ENCODE results near the gene AKTIP.
"Not testable (repeated sequence)": the region's sequence is repeated elsewhere in the genome, so short reads cannot be mapped to it uniquely, and the experiment has no call there.

The AKTIP gene

DNA sequence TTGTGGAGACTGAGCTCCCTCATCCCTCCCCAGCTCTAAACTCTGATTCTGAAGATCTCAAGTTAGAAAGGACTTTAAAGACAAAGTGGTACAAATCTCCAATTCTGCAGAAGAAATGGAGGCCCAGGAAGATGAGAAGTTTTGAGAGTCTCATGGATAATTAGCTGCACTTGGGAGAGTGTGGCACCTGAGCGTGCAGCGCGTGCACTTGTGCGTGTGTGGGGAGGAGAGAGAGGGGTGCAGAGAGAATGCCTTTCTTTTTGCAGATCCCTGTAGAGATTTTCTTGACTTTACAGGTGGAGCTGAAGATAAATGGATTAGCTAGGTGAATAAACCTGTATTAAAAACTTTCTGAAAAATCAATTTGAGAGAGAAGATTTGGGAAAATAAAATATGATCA, 14.8 kb upstream of the AKTIP start:
- H3K4me3 ChIP-seq, result peak overlapping the region; percentile 47
- peak overlapping the region; percentile 96 for H3K4me2 ChIP-seq
- no peaks in the 10 kb centered on the region for H3K36me3 ChIP-seq
- H4K20me1 ChIP-seq, result no peaks in the 10 kb centered on the region
- H3K27ac ChIP-seq, result peak overlapping the region; percentile 92
- peaks cover 79% of the 10 kb centered on the region for H3K4me1 ChIP-seq
- no peaks in the 10 kb centered on the region for H3K27me3 ChIP-seq
- peak overlapping the region; percentile 75; the same call in 1 of the 2 replicates for H3K9ac ChIP-seq
- TF ChIP-seq Cebpa-rat (IDR thresholded peaks at IDR 0.05), result no peak
- peaks cover 29% of the 10 kb centered on the region for H3K9me3 ChIP-seq

DNA sequence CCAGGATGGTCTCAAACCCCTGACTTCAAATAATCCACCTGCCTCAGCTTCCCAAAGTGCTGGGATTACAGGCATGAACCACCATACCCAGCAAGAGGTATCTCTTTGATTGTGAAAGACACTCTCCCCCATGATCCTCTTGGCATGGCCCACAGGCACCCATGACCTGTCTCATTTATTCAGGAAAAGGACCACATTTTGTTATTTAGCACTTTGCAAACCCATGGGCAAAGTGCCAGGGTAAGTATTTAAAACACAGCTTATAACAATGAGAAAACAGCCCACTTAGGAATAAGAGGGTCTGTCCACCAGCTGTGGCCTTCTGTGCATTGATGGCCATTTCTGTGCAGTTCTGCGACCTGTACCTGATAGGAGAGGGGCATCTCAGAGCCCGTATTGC, 12.8 kb upstream of the AKTIP start:
- Histone ChIP-seq H3K27me3 (no peaks in the 10 kb centered on the region), H4K20me1 (no peaks in the 10 kb centered on the region), H3K9me3 (peaks cover 39% of the 10 kb centered on the region), H3K36me3 (no peaks in the 10 kb centered on the region), H3K4me2 (peak overlapping the region; percentile 96), H3K4me3 (no peak overlapping the region), H3K9ac (no peak overlapping the region), H3K4me1 (peaks cover 59% of the 10 kb centered on the region), H3K27ac (no peak overlapping the region)
- TF ChIP-seq Cebpa-rat (IDR thresholded peaks at IDR 0.05), result no peak

DNA sequence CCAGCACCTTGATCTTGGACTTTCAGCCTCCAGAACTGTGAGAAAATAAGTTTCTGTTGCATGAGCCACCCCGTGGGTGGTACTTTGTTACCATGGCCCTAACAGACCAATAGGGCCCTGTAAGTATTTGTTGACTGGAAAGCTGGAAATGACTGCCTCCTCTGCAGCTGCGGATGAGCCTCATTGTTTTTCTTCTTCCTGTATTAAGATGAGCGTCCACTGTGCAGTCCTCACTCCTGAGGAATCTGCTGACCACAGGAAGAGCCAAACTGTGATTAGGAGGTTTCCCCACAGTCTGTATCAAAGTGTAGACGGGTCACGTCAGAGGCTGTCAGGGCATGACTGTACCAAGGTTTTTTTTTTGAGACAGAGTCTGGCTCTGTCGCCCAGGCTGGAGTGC, 12.2 kb upstream of the AKTIP start:
- H4K20me1 ChIP-seq, result no peaks in the 10 kb centered on the region
- H3K27ac ChIP-seq, result no peak overlapping the region
- H3K4me1 ChIP-seq, result peaks cover 54% of the 10 kb centered on the region
- H3K9ac ChIP-seq, result no peak overlapping the region
- no peak for TF ChIP-seq Cebpa-rat (IDR thresholded peaks at IDR 0.05)
- H3K27me3 ChIP-seq, result no peaks in the 10 kb centered on the region
- peaks cover 39% of the 10 kb centered on the region for H3K9me3 ChIP-seq
- 0 out of 2 replicates have a peak overlapping the region, but pooled peaks have one; percentile 96 for H3K4me2 ChIP-seq
- no peak overlapping the region for H3K4me3 ChIP-seq
- H3K36me3 ChIP-seq, result no peaks in the 10 kb centered on the region

DNA sequence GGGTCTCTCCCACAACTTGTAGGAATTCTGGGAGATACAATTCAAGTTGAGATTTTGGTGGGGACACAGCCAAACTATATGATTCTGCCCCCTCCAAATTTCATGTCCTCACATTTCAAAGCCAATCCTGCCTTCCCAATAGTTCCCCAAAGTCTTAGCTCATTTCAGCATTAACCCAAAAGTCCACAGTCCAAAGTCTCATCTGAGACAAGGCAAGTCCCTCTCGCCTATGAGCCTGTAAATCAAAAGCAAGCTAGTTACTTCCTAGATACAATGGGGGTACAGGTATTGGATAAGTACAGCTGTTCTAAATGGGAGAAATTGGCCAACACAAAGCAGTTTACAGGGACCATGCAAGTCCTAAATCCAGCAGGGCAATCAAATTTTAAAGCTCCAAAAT, 9.8 kb upstream of the AKTIP start:
- H4K20me1 ChIP-seq, H3K4me2 ChIP-seq, H3K4me3 ChIP-seq, H3K27me3 ChIP-seq, H3K36me3 ChIP-seq, H3K9ac ChIP-seq, H3K27ac ChIP-seq: not testable (repeated sequence)
- Histone ChIP-seq H3K4me1 (peaks cover 38% of the 10 kb centered on the region), H3K9me3 (peaks cover 39% of the 10 kb centered on the region)

DNA sequence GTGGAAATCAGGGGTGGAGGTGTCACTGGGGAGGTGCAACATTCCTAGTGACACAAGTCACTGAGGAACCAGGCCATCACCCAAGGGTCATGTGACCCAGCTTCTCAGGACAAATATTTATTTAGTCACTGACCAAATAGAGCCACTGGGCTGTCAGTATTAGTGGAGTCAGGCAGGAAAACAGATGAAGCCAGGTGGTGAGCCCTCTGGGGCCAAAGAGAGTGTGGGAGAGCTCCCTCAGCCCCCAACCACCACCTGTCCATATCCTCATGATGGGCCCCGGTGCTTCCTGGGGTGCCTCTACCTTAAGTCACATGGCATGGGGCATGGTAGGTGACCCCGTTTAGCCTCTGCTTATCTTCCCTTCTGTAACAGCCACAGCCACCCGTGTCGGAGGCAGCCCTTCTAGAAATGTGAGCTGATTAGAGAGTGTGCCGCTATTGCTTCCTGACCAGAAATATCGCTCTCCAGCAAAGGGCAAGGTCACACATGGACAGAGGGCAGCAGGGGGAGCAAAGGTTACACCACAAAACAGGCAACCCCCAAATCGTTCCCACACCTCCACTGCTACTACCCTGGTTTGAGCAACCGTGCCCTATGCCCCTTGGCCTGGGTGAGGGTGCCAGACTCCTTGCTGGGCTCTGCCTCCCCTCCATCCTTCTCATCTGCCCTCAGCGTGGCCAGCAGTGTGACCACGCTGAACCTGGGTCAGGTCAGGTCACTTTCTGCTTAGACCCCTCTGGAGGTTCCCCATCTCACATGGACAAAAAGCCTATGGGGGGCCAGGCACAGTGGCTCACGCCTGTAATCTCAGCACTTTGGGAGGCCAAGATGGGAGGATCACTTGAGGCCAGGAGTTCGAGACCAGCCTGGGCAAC, 8.6 kb upstream of the AKTIP start:
- Histone ChIP-seq H3K4me2 (no peak overlapping the region), H3K36me3 (no peaks in the 10 kb centered on the region), H3K27me3 (no peaks in the 10 kb centered on the region; the same call in 1 of the 2 replicates), H3K4me1 (peaks cover 26% of the 10 kb centered on the region), H3K4me3 (no peak overlapping the region), H4K20me1 (no peaks in the 10 kb centered on the region), H3K27ac (no peak overlapping the region), H3K9ac (no peak overlapping the region), H3K9me3 (peaks cover 39% of the 10 kb centered on the region)
- TF ChIP-seq Cebpa-rat (IDR thresholded peaks at IDR 0.05), result no peak

DNA sequence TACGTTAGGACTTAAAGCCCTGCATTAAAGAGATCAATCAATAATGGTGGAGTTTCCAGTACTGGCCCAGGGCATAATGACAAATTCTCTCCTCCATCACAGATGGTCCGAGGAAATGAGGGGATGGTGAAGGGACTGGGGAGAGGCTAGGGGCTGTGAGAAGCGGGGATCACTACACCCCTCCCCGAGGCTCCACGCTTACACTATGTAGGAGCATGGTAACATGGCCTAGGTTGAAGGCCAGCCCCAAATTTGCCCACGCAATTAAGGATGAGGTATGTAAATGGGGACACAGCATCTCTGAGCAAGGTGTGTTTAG, 8.0 kb upstream of the AKTIP start:
- H3K27ac ChIP-seq, result no peak overlapping the region
- H3K9me3 ChIP-seq, result peaks cover 39% of the 10 kb centered on the region
- no peak overlapping the region for H3K4me3 ChIP-seq
- no peaks in the 10 kb centered on the region for H3K36me3 ChIP-seq
- H3K27me3 ChIP-seq, result no peaks in the 10 kb centered on the region; the same call in 1 of the 2 replicates
- peaks cover 20% of the 10 kb centered on the region for H3K4me1 ChIP-seq
- no peaks in the 10 kb centered on the region for H4K20me1 ChIP-seq
- H3K9ac ChIP-seq, result no peak overlapping the region
- no peak overlapping the region for H3K4me2 ChIP-seq
- no peak for TF ChIP-seq Cebpa-rat (IDR thresholded peaks at IDR 0.05)

DNA sequence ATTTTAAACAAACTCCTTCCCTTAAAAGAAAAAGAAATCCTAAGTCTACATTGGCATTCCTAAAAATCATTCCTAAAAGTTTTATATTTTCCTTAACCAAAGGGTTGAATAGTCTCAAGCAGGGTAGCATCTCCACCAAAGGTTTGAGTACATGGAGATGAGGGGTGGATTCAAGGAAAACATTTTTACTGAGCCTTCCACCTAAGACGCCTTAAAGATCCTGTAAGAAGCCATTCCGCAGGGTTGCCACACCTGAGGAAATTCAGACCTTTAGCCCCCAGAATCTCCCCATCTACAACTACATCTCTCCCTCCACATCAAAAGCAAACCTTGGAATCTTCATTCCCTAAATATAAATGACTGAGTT, 7.7 kb upstream of the AKTIP start:
- no peak overlapping the region for H3K9ac ChIP-seq
- no peaks in the 10 kb centered on the region for H3K36me3 ChIP-seq
- TF ChIP-seq Cebpa-rat (IDR thresholded peaks at IDR 0.05), result no peak
- H3K4me3 ChIP-seq, result no peak overlapping the region
- H3K4me1 ChIP-seq, result peaks cover 17% of the 10 kb centered on the region
- H4K20me1 ChIP-seq, result no peaks in the 10 kb centered on the region
- no peaks in the 10 kb centered on the region; the same call in 1 of the 2 replicates for H3K27me3 ChIP-seq
- no peak overlapping the region for H3K27ac ChIP-seq
- H3K9me3 ChIP-seq, result peaks cover 38% of the 10 kb centered on the region
- no peak overlapping the region for H3K4me2 ChIP-seq

DNA sequence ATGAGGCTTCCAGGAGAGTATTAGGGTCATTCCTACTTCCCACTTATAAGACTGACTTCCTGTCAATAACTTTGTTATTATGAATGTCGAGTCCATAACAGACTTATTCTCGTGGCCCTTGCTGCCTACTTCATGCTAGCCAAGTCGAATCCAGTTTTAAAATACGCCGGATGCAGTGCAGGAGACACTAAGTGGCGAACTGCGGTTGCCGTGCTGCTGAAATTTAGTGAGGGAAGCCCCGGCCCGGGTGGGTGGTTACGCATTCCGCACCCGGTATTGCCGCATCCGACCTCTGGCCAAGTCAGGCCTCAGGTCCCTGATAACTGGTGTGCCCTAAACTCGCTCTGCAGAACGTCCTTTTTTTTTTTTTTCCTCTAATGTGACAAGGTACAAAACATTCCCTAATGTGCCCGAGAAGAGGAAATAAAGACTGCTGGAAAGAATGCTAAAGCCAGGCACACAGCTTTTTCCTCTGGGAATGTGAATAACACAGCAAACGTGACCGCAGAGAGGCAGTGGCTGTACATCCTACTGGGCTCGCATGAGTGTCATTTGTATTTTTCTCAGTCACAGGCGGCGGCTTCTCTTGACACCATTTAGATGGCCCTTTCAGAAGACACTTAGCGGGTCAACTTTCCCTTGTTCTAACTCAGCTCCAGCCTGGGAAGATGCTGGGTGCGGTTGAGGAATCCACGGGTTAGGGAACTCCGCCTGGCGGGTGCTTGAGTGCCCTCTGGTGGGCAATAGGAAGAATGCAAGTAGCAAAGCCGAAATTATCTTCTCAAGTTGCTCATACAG, 7.1 kb upstream of the AKTIP start:
- Histone ChIP-seq H3K4me2 (0 out of 2 replicates have a peak overlapping the region, but pooled peaks have one; percentile 5), H3K27ac (no peak overlapping the region), H3K4me3 (no peak overlapping the region), H3K9ac (no peak overlapping the region), H3K4me1 (peaks cover 15% of the 10 kb centered on the region), H3K27me3 (no peaks in the 10 kb centered on the region; the same call in 1 of the 2 replicates), H3K36me3 (no peaks in the 10 kb centered on the region), H4K20me1 (no peaks in the 10 kb centered on the region), H3K9me3 (peaks cover 33% of the 10 kb centered on the region)
- no peak for TF ChIP-seq Cebpa-rat (IDR thresholded peaks at IDR 0.05)

DNA sequence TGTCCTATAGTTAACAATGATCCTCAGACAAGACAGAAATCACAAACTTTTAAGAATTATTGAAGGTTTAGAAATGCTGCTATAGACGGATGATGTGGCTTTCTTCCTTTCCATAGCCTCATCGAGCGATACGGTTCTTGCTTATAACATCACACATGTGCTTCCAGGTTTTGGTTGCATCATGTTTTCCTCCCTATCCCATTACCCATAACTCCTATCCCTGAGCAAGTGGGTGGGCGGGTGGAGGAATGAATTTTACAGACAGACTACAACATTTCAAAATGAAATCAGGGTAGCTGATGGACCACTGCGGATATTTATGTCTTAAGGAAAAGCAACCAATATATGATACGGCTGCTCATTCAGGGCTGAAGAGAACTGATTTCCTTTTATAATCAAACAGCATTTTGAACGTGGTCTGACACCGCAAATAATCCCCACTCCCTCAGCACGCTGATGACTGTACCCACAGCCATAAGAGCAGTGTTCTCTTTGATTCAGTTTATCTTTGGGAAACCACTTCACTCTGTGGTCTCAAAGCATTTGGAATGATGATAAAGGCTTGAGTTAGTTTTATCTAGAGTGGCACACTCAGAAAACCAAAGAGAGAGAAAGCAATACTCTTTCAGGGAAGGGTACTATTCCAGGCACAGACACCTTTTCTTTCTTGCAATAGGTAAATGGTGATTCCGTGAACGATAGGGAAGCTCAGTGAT, 4.6 kb upstream of the AKTIP start:
- Histone ChIP-seq H3K27ac (no peak overlapping the region), H3K27me3 (peaks cover under 1% of the 10 kb centered on the region), H4K20me1 (no peaks in the 10 kb centered on the region), H3K4me1 (peaks cover 25% of the 10 kb centered on the region), H3K4me3 (no peak overlapping the region), H3K36me3 (no peaks in the 10 kb centered on the region), H3K9me3 (peaks cover 8% of the 10 kb centered on the region), H3K4me2 (no peak overlapping the region), H3K9ac (no peak overlapping the region)
- TF ChIP-seq Cebpa-rat (IDR thresholded peaks at IDR 0.05), result no peak
